Body of pancreas (tissue), 4 donors: Measurements from ENCODE around the gene SYF2. TPM values are rescaled to one million over a fixed set of nuclear protein-coding genes. Genes with fewer than 3 reads are reported as not detected.
A peak's percentile ranks its signal among the peaks of the same experiment; 100 is the strongest.

ENCODE experiments used
- ATAC-seq: fragments of 150-250 bp; one replicate; pipeline ENCODE4 v1.9.1; 2016
- DNase-seq, 4 donors: peaks; one replicate each; pipeline ENCODE4 v3.0.0-alpha.2; 2019
- H3K27ac ChIP-seq, 4 donors: fragments of 200-600 bp; sonication (generic); 1 replicate in 3 of 4; 2 replicates in 1 of 4; pipeline versions ENCODE4 v1.5.1 to v1.6.1; 2016 to 2019; ENCODE audit warnings: mild to moderate bottlenecking in 1 of 4, mixed read lengths in 1 of 4, moderate library complexity in 1 of 4
- H3K27me3 ChIP-seq, 2 donors: fragments of 200-600 bp; sonication (generic); one replicate each; pipeline ENCODE4 v1.6.0; 2016; ENCODE audit warnings: mild to moderate bottlenecking in 1 of 2
- H3K36me3 ChIP-seq, 2 donors: fragments of 200-600 bp; sonication (generic); replicated peaks in 1 of 2; 2 replicates each; pipeline ENCODE4 v1.5.1; 2016; ENCODE audit warnings: low read depth in 2 of 2; ENCODE audit not compliant: insufficient read depth in 1 of 2
- H3K4me1 ChIP-seq: fragments of 200-600 bp; sonication (generic); one replicate; pipeline ENCODE4 v1.6.0; 2016
- H3K4me3 ChIP-seq, 2 donors: fragments of 200-600 bp; sonication (generic); 1 replicate in 1 of 2; 2 replicates in 1 of 2; pipeline ENCODE4 v1.5.1; 2016 to 2019
- H3K9me3 ChIP-seq, 3 donors: fragments of 200-600 bp; sonication (generic); 1 replicate in 2 of 3; 2 replicates in 1 of 3; pipeline ENCODE4 v1.5.1; 2016
- CTCF ChIP-seq, 7 experiments: fragments of 450-650 bp in 4 of 7; fragments of 200-600 bp in 3 of 7; sonication (generic) in 3 of 7; IDR thresholded peaks; one replicate each; pipeline ENCODE4 v1.5.1; 2016 to 2019; ENCODE audit warnings: antibody characterized with exemption in 7 of 7
- POLR2A ChIP-seq, 3 donors: fragments of 450-650 bp; IDR thresholded peaks; one replicate each; pipeline ENCODE4 v1.6.1; 2016; ENCODE audit warnings: antibody characterized with exemption in 3 of 3, mild to moderate bottlenecking in 2 of 3
- WGBS, 2 donors: methylation state at CpG; one replicate each; pipeline ENCODE4 v1.1.5; 2017; 5-methylcytosine and 5-hydroxymethylcytosine counted together
- intact Hi-C: fragments of 100-400 bp; cut with DNase I; formaldehyde crosslinking; loops from one replicate; pipeline ENCODE4 v1.15.1; 2023
- total RNA-seq, 2 donors: library from RNA; depleted of rRNA; stranded (reverse); fragments of >200 nt; gene quantifications; one replicate each; pipeline ENCODE4 v1.1.0, GENCODE V29; 2016

The SYF2 gene
- total RNA-seq, 2 donors from 2014 or later, result 25.7 to 48.5 TPM

- Histone ChIP-seq H3K27me3 (no peaks in the 10 kb centered on the region), H3K27ac (no peak overlapping the region), H3K4me3 (no peak overlapping the region), H3K4me1 (no peaks in the 10 kb centered on the region), H3K36me3 (no peaks in the 10 kb centered on the region), H3K9me3 (no peaks in the 10 kb centered on the region)
- ATAC-seq, result no peak
- DNase-seq, result peak in 1 of 4 donors; percentile 14
- 55 to 66% methylated on average over 11 to 17 of the region's 17 CpGs for WGBS, 2 donors
- TF ChIP-seq POLR2A (IDR thresholded peaks at IDR 0.05), result no peak
- no peak for TF ChIP-seq CTCF (IDR thresholded peaks at IDR 0.05)
- intact Hi-C loops, result no loop called here
Observed at GRCh38 chr1:25194572-25195020, 37.7 kb downstream of the SYF2 start.

- ATAC-seq (no peak), DNase-seq (no peak)
- 80 to 82% methylated on average over 8 of the region's 8 CpGs for WGBS, 2 donors
- no peak overlapping the region for H3K27ac ChIP-seq
- no peaks in the 10 kb centered on the region for H3K36me3 ChIP-seq
- H3K4me3 ChIP-seq, result no peak overlapping the region
- no peaks in the 10 kb centered on the region for H3K9me3 ChIP-seq
- no peaks in the 10 kb centered on the region for H3K4me1 ChIP-seq
- no peaks in the 10 kb centered on the region for H3K27me3 ChIP-seq
- TF ChIP-seq CTCF (IDR thresholded peaks at IDR 0.05), result no peak
- TF ChIP-seq POLR2A (IDR thresholded peaks at IDR 0.05), result no peak
- intact Hi-C loops, result no loop called here
Observed at GRCh38 chr1:25194054-25194453, 38.2 kb downstream of the SYF2 start.

- no peak for DNase-seq
- no peak for ATAC-seq
- WGBS, 2 donors, result 57 to 61% methylated on average over 9 of the region's 9 CpGs
- Histone ChIP-seq H3K27me3 (no peaks in the 10 kb centered on the region), H3K9me3 (no peaks in the 10 kb centered on the region), H3K4me3 (no peak overlapping the region), H3K27ac (no peak overlapping the region), H3K4me1 (no peaks in the 10 kb centered on the region), H3K36me3 (no peaks in the 10 kb centered on the region)
- intact Hi-C loops, result no loop called here
- TF ChIP-seq CTCF (IDR thresholded peaks at IDR 0.05) (no peak), POLR2A (IDR thresholded peaks at IDR 0.05) (no peak)
Observed at GRCh38 chr1:25193229-25193628, 39.1 kb downstream of the SYF2 start.

GRCh38 chr1:25192154-25192553, 40.1 kb downstream of the SYF2 start:
- WGBS, 2 donors, result 78 to 89% methylated on average over 5 of the region's 5 CpGs
- ATAC-seq (no peak), DNase-seq (no peak)

More at GRCh38 chr1:25192154-25192553, 40.1 kb downstream of the SYF2 start:
- Histone ChIP-seq H3K4me3 (no peak overlapping the region), H3K27ac (no peak overlapping the region), H3K9me3 (no peaks in the 10 kb centered on the region), H3K27me3 (no peaks in the 10 kb centered on the region), H3K36me3 (no peaks in the 10 kb centered on the region), H3K4me1 (no peaks in the 10 kb centered on the region)
- intact Hi-C loops, result no loop called here
- TF ChIP-seq POLR2A (IDR thresholded peaks at IDR 0.05) (no peak), CTCF (IDR thresholded peaks at IDR 0.05) (no peak)
